Measurements from ENCODE around the gene WTAP. TPM values are rescaled to one million over a fixed set of nuclear protein-coding genes. Genes with fewer than 3 reads are reported as not detected.
A peak's percentile ranks its signal among the peaks of the same experiment; 100 is the strongest.

The WTAP gene
- total and polyA plus RNA-seq, 2 of the 4 experiments (the other 2 are of a cell fraction), result 30.2 to 92.3 TPM

GRCh38 chr6:159680104-159680503, 47.2 kb upstream of the WTAP start:
- Histone ChIP-seq H3K4ac (ENCODE audit: low read depth, low read length) (peak overlapping the region; percentile 3; the same call in 1 of the 2 replicates), H2BK15ac (ENCODE audit: low read depth, low read length) (no peak overlapping the region; the same call in 2 of the 3 replicates), H3K9ac (ENCODE audit: low read depth, low read length) (no peak overlapping the region), H3K4me1 (ENCODE audit: control insufficient read depth, insufficient read depth, low read length) (peaks cover 24% of the 10 kb centered on the region), H2AK5ac (ENCODE audit: low read depth, low read length) (no peak overlapping the region), H2AFZ (replicated peaks; ENCODE audit: low read length, poor library complexity) (no peak overlapping the region), H4K20me1 (ENCODE audit: insufficient read depth, low read length) (no peaks in the 10 kb centered on the region), H2AK9ac (replicated peaks; ENCODE audit: low read depth, low read length, poor library complexity) (no peak overlapping the region), H2BK120ac (ENCODE audit: low read depth, low read length) (peak overlapping the region; percentile 33), H3K4me2 (ENCODE audit: low read depth, low read length) (peak overlapping the region; percentile 57; the same call in 1 of the 2 replicates), H4K8ac (ENCODE audit: low read depth in 2 of 2, low read length in 2 of 2) (peak overlapping the region in 1 of 2 experiments; percentile 27; a peak in 2 of 4 replicates), H3K27me3 (ENCODE audit: control insufficient read depth, insufficient read depth, low read length) (no peaks in the 10 kb centered on the region), H3K4me3 (ENCODE audit: insufficient read depth, low read depth, low read length) (no peak overlapping the region), H3K56ac (ENCODE audit: extremely low read depth, insufficient read depth, low read length) (0 out of 2 replicates have a peak overlapping the region, but pooled peaks have one; percentile 19), H3K9me3 (ENCODE audit: control insufficient read depth, insufficient read depth, low read length) (no peaks in the 10 kb centered on the region), H3K9me1 (ENCODE audit: insufficient read depth, low read length) (peaks cover 13% of the 10 kb centered on the region), H4K91ac (ENCODE audit: insufficient read depth, low read depth, low read length) (peak overlapping the region; percentile 18; the same call in 1 of the 2 replicates), H3K14ac (replicated peaks; ENCODE audit: low read depth, low read length) (0 out of 2 replicates have a peak overlapping the region, but pooled peaks have one; percentile 0), H3K79me1 (ENCODE audit: low read depth in 1 of 2, low read length in 2 of 2) (peaks cover 15 to 40% of the 10 kb centered on the region in 2 experiments), H2BK20ac (ENCODE audit: low read depth, low read length) (peak overlapping the region; percentile 68), H2BK5ac (ENCODE audit: low read depth, low read length, poor library complexity, severe bottlenecking) (peak overlapping the region; percentile 94), H3K18ac (ENCODE audit: low read depth, low read length) (peak overlapping the region; percentile 24; the same call in 1 of the 2 replicates), H3K36me3 (ENCODE audit: control insufficient read depth, insufficient read depth, low read length) (peaks cover 36% of the 10 kb centered on the region), H4K5ac (ENCODE audit: low read depth, low read length) (peak overlapping the region; percentile 3; the same call in 1 of the 2 replicates), H3K23ac (ENCODE audit: low read depth, low read length) (peak overlapping the region; percentile 6; the same call in 1 of the 2 replicates), H3K27ac (ENCODE audit: insufficient read depth, low read length) (peak overlapping the region; percentile 42)
- TF ChIP-seq FOS (IDR thresholded peaks at IDR 0.05; ENCODE audit: low read depth, low read length) (no peak), MAFK (IDR thresholded peaks at IDR 0.05; ENCODE audit: low read depth, low read length) (no peak), RAD21 (IDR thresholded peaks at IDR 0.05; ENCODE audit: low read length) (no peak), POLR2A (IDR thresholded peaks at IDR 0.05; ENCODE audit: low read depth, low read length) (no peak), RFX5 (IDR thresholded peaks at IDR 0.05; ENCODE audit: low read depth, low read length) (no peak), BHLHE40 (IDR thresholded peaks at IDR 0.05; ENCODE audit: low read depth, low read length) (no peak), MAZ (IDR thresholded peaks at IDR 0.05; ENCODE audit: borderline replicate concordance, low read depth, low read length) (no peak), NFE2L2 (IDR thresholded peaks at IDR 0.05; ENCODE audit: low read depth, low read length) (no peak), ELK1 (IDR thresholded peaks at IDR 0.05; ENCODE audit: borderline replicate concordance, low read depth, low read length) (no peak), MXI1 (IDR thresholded peaks at IDR 0.05; ENCODE audit: borderline replicate concordance, low read depth, low read length) (no peak), CTCF (conservative IDR thresholded peaks at IDR 0.05; ENCODE audit: low read depth, low read length) (no peak)
- POLR2A ChIA-PET (ENCODE audit: unreplicated experiment), result interaction anchor here (1.2 kb wide), 1 partner anchor 110 kb away, joined by 3 read pairs; the partner anchor contains the start of gene TCP1
- DNase-seq (peak; percentile 53), ATAC-seq (ENCODE audit: low read depth) (peak; percentile 19; the same call in 1 of the 2 replicates)
- intact Hi-C loops (cut with micrococcal nuclease) (no loop called here), dilution Hi-C loops (cut with HindIII; ENCODE audit: low sequenced_read_pairs, unreplicated experiment) (no loop called here), in situ Hi-C loops (cut with MboI; ENCODE audit: low sequenced_read_pairs) (loop anchor here (25.0 kb wide), 1 partner anchor 282 kb away; the partner anchor contains the start of gene IGF2R)
- no CpG with 5 or more reads among the region's 3 CpGs for WGBS, 2 experiments (ENCODE audit: extremely low coverage in 2 of 2, insufficient read length in 1 of 2)
- no TSS peak for BruUV-seq (replicated peaks)
- CTCF ChIA-PET, result interaction anchor here (0.5 to 0.7 kb wide), 3 partner anchors 11 to 492 kb away, joined by 3 to 4 read pairs (median 4); no protein-coding TSS in a partner anchor
